Dedifferentiated amniotic fluid mesenchymal stem cell (primary cell): ENCODE results near the gene GPR107.

ENCODE experiments used
- DNase-seq: peaks from one replicate; pipeline ENCODE4 v3.0.0-alpha.2; 2016; ENCODE audit errors: extremely low spot score

The GPR107 gene

DNA sequence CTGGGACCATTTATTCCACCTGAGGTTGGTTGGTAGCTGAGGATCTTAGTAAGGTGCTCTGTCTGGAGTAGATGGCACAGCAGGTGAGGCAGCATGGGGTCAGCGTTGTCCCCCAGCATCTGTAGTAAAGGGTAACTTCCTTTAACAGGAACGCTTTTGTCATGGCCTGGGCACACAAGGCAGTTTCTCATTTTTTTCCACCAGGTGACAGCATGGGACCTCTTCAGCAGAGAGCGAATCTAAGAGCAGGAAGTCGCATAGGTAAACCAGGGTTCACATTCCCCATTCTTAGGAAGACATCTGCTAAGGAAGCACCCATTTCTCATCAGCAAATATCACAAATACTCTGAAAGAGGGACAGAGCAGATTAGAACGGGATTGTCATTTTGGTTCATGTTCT, 56.5 kb downstream of the GPR107 start:
- no peak for DNase-seq

DNA sequence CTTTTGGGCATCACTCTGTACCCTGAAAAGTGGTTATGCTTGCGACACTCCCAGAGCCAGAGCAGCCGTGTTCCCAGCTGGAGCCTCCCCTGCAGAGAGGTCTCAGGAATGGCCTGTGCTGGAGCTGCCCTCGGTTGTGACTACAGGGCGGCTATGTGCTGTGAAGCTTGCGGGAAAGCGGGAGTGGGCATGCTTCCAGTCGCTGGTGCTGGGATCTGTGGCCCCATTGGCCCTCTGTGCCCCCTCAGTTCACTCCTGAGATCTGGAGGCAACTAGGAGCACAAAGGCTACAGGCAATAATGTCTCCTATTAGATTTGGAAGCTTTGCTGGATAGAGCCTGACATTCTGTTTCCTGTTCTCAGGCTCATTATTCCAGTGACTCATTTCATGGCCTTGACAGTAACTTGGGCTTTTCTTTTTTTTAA, 56.9 kb downstream of the GPR107 start:
- no peak for DNase-seq

DNA sequence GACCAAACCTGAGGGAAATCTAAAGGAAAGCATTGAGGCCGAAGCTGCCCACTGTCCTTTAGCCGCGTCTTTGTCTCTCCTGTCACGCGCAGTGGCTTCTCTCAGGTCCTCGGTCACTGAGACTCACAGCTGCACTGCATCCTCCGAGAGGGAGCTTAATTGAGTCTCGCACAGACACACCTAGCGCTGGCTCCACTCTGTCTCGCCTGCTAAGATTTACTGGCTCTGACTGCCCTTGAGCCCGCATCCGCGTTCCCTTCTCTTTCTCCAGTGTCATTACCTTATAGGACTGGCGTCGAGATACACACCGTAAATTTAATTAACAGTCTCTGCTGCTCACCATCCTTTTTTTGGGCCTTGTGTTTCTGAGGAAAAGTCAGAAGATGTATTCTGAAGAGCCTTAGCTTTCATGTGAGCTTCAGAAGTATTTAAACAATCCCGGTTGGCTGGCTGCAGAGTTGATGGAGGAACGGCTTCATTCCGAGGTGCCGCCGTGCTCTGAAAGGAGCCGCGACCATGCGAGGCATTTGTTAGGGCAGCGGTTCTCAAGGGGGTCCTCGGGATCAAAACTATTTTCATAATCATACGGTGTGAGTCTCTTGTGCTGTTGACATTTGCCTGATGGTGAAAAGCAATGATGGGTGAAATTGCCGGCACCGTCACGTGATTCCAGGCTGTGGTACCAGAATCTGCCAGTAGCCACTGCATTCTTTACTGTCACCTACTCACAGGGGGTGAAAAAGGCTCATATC, 58.3 kb downstream of the GPR107 start:
- DNase-seq, result no peak

DNA sequence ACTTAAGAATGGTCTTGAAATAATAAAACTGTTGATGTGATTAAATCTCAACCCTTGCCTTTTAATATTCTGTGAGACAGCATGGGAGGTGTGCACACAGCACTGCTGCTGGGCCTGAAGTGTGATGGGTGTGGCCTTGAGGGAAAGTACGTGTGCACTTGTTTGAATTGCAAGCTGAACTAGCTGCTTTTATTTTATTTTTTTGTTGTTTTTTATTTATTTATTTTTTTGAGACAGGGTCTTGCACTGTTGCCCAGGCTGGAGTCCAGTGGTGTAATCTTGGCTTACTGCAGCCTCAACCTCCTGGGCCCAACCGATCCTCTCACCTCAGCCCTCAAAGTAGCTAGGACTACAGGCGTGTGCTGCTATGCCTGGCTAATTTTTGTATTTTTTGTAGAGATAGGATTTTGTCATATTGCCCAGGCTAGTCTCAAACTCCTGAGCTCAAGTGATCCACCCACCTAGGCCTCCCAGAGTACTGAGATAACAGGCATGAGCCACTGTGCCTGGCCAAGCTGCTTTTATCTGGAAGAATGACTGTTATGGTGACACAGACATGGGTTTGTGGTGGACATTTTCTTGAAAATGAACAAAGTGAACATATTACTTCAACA, 58.9 kb downstream of the GPR107 start:
- DNase-seq, result no peak

DNA sequence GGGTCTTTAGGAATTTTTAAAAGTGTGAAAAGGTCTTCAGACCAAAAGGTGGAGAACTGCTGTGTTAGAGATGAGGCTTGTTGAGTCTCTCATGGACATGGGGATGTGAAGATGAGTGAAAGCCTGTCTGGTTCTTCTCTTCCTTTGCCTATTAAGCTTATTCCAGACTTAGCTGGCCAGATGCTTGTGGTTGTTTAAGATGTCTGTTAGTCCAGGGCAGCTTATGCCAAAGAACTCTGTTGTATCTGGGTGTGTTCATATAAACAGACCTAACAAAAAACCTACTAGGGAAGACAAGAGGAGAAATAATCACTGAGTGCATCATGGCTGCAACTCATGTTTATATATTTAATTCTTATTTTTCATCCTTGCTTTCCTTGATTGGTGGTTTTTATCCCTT, 61.0 kb downstream of the GPR107 start:
- DNase-seq, result peak; percentile 33

DNA sequence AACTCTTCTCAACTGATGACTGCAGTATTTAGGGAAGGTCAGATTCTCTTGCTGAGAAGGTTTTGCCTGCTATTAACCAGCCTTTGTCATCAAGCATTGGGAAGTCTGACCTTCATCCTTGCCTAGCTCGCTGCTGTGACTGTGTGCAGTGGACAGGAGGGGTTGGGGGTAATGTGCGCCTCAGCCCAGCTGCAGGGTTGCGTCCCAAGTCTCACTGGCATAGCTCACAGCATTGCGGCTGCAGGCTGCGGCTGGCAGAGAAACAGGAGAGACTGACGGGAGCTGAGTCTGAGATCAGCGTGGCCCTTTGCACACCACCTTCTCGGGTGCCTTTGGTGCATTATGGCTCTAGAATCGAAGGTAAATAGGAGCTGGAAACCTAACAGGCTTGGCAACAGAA, 62.6 kb downstream of the GPR107 start:
- no peak for DNase-seq

DNA sequence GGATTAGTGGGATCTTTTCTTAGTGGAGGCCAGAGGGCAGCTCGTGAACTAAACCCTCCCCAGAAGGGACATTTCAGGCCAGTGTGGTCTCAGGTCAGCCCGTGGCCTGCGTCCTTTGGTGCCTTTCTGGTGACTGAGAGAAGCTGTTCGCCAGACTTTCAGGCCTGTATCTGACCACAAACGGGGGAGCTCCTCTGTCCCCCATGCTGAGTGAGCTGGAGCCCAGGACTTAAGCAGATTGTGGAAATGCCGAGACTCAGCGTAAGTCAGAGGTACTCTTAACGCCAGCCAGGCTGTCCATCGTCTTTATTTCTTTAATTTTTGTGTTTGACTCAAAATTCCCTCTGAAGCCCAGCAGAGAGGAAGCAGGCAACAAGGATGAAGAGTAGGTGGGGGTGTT, 63.7 kb downstream of the GPR107 start:
- DNase-seq, result no peak

DNA sequence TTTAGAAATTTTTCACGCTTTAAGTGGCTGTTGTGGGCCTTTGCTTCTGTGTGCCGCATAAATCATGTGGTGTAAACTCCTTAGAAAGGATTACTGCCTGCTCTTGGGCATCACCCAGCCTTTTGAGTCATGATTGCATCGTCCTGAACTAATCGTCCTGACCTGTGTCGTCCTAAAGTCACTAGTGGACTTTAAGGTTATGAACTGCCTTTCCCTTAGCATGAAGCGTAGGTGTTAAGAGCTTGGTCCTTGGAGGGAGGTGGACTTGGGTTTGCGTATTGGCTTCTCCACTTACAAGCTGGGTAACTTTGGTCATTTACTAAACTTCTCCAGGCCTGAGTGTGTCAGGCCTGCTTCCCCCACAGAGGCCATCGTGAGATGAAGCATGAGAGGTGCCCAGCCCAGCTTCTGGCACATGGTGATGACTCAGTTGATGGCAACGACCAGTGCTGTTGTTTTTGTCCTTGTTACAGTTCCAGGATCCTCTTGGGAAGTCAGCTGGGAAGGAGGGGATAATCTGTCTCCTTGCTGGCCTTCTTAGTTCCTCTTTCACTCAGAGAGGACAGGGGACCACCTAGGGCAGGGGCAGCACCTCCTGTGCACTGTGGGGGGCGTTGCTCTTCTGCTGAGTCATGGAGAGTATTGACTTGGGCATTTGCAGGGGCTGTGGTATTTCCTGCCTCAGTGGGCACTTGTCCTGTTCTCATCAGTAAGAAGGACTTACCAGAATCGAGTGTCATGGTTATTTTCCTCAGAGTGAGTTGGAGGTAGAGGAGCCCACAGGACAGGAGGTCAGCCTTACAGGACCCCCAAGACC, 64.3 kb downstream of the GPR107 start:
- peak; percentile 51 for DNase-seq

DNA sequence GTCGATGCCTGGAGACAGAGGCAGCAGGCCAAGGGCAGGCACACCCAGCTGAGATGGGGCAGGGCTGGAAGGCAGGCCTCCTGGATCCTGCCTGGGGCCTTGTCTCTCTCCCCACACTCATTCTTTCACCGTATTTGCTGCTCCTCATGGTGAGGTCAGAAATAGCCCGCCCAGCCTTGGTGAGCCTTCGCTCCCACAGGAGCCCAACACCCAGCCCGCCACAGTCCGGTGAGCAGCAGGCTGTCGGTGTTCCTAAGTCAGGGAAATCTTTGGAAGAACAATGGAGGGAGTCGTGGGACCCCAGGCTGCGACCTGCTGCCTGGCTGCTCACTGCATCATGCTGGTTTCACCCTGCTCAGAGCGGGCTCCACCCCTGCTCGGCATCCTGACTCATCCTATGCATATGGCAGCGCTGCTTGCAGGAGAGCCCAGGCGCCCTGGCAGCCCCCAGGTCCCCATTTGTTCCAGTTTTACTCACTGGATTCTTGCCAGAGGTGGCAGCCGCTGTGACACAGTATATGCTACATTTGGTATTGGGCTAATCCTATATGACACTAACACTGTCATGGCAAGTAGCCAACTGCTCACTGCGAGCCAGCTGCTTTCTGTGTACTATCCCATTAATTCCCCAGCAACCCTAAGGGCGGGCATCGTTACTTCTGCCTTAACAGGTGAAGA, 65.3 kb downstream of the GPR107 start:
- DNase-seq, result no peak

DNA sequence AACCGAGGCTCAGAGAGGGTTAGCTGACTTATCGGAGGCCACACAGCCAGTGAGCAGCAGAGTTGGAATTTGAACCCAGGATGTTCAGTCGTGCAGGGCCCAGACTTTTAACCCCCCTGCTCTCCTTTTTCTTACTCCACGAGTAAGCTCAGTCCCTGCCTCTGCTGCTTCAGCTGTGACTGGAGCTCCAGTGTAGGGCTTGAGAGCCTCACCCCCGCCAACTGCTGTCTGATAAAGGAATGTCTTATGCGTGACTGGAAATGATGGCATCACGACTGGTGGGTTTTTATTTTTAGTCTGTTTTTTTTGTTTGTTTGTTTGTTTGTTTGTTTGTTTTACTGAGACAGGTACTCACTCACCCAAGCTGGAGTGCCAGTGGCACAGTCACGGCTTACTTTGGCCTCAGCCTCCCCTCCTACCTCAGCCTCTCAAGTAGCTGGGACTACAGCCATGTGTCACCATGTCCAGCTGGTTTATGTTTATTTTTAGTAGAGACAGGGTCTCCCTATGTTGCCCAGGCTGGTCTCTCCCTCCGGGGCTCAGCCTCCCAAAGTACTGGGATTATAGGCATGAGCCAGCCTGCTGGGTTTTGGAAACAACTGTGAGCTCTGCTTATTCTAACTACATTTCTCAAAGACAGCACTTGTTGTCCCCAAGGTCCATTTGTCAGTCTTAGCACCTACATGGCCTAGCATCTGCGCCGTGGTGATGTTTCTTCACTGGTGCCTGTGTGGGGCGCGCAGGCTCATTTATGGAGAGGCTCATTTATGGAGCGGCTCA, 66.0 kb downstream of the GPR107 start:
- DNase-seq, result no peak

DNA sequence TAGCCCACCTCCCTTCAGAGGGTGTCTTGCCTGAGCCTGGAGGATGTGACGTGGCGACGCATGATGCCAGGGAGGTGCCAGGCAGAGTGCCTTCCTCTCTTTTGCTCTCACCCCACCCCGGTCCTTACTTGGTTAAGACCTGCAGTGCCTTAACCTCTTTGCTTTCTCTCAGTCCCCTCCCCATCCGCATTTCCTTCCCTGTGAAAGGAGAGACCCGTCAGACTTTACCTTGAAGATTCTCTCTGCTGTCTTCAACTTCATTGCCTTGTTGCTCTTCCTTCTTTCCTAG, 66.5 kb downstream of the GPR107 start:
- no peak for DNase-seq

DNA sequence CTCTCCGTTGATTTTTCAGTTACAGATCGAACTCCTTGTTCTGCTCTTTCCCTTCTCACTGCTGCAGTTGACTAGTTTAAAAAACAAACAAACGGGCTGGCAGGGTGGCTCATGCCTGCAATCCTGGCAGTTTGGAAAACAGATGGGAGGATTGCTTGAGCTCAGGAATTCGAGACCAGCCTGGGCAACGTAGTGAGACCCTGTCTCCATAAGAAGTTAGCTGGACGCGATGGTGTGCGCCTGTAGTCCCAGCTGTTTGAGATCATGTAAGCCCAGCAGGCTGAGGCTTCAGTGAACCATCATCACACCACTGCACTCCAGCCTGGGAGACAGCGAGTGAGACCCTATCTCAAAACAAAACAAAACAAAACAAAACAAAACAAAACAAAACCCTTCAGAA, 67.1 kb downstream of the GPR107 start:
- DNase-seq, result no peak

DNA sequence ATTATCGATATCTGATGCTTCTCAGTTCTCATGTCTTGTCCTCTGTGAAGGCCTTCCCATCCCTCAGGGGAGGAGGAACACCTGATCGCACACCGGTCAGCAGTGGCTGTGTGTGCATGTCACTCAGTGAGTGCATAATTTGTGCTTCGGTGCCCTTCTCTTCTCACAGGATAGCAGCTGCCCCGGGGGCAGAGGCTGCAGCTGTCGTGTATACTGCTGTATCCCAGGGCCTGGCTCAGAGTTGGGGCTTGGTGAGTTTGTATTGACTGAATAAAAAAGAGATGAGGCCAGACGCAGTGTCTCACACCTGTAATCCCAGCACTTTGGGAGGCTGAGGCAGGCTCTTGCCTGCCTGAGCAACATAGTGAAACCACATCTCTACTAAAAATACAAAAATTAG, 68.8 kb downstream of the GPR107 start:
- no peak for DNase-seq

DNA sequence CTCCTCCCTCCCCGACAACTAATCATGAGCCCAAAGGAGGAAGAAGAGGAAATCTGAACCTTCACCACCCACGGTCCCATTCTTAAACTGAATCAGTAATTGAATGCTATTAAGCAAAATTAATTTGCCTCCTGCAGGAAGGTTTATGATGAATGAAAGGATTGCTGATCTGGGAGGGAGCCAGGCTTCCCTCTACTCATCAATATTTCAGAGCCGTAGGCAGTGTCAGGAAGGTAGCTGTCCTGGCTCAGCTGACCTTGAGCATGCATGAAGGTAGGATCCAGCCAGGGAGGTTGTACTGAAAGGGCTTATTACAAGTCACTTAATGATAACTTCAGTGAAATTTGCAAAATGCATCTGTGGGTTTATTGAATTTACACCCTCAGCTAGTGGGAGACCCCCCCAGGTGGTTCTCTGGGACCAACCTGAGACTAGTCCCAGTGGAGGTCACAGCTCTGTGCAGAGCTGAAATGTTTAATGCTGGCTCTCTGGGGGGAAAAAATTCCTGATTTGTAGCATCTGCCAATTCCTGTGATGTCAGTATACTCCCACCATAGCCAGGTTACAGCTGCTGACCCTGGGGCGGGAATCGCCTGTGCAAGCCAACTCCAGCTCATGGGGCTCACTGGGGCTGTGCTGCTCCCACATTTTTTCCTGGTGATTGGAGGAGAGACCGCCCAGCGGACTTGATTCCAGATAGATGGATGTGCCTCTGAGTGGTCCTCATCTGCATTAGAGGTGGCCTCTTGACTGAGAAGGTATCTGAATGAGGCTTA, 70.6 kb downstream of the GPR107 start:
- DNase-seq, result no peak

DNA sequence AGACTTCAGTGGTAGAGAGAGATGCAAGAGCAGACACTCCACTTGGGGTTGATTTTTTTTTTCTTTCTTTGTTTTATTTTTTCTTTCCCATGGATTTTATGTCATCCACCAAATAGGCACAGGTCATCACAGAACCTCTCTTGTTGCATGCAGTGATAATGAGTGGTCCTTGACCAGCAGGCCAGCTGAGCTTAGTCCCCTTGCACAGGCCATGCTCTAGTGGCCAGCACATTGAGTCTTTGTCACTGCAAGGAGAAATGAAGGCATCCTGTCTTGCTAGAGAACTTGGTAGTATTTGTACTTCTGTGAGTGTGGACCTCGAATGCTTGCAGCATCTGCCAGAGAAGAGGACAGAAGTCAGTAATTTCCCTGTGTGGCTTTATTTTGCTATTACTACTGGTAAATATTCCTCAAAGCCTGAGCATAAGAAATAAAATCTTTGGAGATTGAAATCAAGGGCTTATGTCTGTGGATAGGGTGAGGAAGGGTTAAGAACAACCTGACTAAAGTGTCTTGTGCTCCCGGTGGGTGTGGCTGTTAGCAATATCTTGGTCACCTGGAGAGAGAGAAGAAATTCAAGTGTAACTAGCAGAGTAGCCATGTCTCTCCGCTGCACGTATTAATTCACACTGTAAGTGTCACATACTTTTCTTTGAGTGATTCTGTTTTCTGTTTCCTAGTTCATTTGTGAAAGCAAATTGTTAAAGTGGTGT, 73.2 kb downstream of the GPR107 start:
- no peak for DNase-seq

DNA sequence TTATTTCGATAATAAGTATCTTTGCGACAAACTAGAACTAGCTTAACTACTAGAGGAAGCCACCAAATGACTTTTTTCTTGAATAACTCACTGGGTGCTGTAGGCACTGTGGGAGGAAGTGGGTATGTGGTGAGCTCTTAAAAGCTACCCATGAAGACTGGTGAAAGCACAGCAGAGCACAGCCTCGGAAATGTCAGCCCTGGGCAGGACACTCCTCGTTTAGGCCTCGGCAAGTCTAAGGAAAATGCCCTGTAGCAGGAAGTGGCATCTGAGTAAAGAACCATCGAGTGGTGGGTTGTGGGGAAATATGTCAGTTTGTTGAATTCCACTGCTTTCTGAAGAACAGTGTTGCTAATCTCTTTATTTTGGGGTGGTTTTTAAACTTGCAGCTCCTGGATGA, 74.5 kb downstream of the GPR107 start:
- no peak for DNase-seq

DNA sequence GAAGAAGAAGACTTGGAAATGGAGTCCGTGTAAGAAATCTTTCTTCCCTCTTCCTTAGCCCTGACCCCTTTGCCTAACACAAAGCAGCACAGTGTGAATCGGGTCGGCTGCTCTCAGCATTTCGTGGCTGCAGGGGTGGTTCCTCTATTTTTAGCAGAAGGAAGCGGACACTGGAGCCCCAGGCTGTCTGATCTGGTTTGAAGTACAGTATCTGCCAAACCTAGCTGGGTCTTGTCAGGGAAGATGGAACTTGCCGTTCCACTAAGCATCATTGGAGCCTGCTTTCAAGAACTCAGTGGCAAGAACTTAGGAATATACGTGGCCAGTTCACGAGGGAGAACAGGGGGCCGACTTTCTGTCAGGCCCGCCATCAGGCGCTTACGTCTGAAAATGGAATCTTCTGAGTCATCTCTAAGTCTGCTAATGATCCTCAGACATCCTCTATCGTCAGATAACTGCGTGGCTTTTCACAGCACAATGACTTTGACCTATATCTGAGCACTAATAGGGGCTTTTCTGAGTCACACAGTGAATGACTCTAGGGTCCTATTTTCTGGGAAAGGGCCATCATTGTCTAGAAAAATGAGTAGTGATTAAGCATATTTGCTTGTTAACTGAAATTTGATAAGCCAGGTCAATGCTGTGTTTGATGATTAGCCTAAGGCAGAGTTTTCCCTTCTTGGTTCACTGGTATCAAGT, 75.2 kb downstream of the GPR107 start:
- DNase-seq, result peak; percentile 72

DNA sequence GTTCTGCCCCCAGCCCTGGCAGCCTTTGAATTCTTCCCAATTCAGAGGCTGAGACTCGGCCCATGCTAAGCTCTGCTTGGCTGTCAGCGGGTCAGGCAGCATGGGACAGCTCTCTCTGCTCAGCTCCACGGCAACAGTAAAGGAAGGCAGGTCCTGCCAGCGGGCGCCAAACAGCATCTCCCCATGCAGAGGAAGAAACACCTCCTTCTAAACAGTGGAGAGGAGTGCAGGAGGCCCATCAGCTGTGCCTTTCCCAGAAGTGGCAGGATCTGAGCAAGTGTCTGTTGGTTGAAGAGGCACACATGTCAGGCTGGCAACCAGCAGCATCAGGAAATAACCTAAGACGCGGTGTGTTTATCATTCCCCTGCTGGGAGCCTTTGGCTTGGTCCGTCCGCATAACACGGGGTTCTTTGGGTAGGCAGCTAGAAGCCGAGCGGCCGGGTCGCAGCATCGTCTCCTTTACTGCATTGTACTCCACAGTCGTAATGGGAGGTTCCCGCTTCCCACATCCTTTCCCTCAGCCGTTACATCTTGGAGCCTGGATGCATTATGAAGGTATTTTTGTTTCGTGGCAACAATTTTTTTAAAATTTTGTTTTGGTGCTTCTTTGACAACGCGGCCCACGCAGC, 75.8 kb downstream of the GPR107 start:
- no peak for DNase-seq

DNA sequence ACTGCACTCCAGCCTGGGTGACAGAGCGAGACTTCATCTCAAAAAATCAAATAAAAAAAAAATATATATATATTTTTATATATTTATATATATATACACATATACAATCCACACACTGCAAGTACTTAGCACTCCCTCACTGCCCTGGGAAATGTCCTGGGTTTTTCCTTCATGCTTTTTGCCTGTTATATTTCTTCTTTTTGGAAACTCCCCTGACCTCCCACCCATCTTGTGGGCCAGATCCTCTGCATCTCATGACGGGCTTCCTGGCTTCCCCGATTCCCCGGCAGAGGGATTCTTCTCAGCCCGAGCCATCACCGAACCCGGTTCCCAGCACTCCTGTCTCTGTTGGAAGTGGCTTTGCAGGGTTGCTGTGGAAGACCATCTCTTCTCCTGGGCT, 79.0 kb downstream of the GPR107 start:
- DNase-seq, result no peak
